OCI-LY7 (cell line): ENCODE results near the gene GGTLC2. TPM values are rescaled to one million over a fixed set of nuclear protein-coding genes. Genes with fewer than 3 reads are reported as not detected.
"Not testable (repeated sequence)": the region's sequence is repeated elsewhere in the genome, so short reads cannot be mapped to it uniquely, and the experiment has no call there.

Source experiments
- Bru-seq: library from RNA; stranded (reverse); fragments of 400-500 nt; gene quantifications from one replicate; lab custom pipeline; 2021; lab: Mats Ljungman, UMichigan
- BruChase-seq, 2 experiments: library from RNA; stranded (reverse); fragments of 400-500 nt; gene quantifications; one replicate each; lab custom pipeline; 2021; lab: Mats Ljungman, UMichigan
- BruUV-seq: library from RNA; stranded (reverse); fragments of 400-500 nt; replicated peaks from 2 replicates; lab custom pipeline; 2021; lab: Mats Ljungman, UMichigan
- CTCF ChIA-PET: fragments of 300-600 bp; sonication (Branson Sonifier 250); formaldehyde crosslinking; loops from one replicate; lab custom pipeline; 2022; ENCODE audit warnings: antibody characterized with exemption; ENCODE audit not compliant: unreplicated experiment; lab: Charles Lee
- POLR2A ChIA-PET: fragments of 300-600 bp; sonication (Branson Sonifier 250); formaldehyde crosslinking; loops from one replicate; lab custom pipeline; 2022; ENCODE audit warnings: antibody characterized with exemption; lab: Charles Lee
- DNase-seq: peaks from one replicate; pipeline ENCODE4 v3.0.0-alpha.2; 2015; ENCODE audit warnings: low spot score
- H2AFZ ChIP-seq: fragments of 200-600 bp; sonication (generic), shearing (Covaris generic); 2 replicates; pipeline ENCODE4 v1.6.1; 2014; ENCODE audit warnings: mild to moderate bottlenecking, antibody characterized with exemption, low read length, moderate library complexity
- H3K27ac ChIP-seq: fragments of 200-600 bp; sonication (generic); 2 replicates; pipeline ENCODE4 v1.5.1; 2014; ENCODE audit warnings: mixed run types, low read depth, mild to moderate bottlenecking, moderate library complexity, low read length, inconsistent platforms; ENCODE audit not compliant: poor library complexity, severe bottlenecking
- H3K36me3 ChIP-seq: fragments of 200-600 bp; sonication (generic); 2 replicates; pipeline ENCODE4 v1.6.1; 2014; ENCODE audit warnings: mild to moderate bottlenecking, antibody characterized with exemption, low read length, moderate library complexity, mixed read lengths; ENCODE audit not compliant: insufficient read depth
- H3K4me1 ChIP-seq: fragments of 200-600 bp; sonication (generic); 2 replicates; pipeline ENCODE4 v1.5.1; 2014; ENCODE audit warnings: mild to moderate bottlenecking, low read length; ENCODE audit not compliant: insufficient read depth, poor library complexity, severe bottlenecking
- H3K4me2 ChIP-seq: fragments of 200-600 bp; sonication (generic); 2 replicates; pipeline ENCODE4 v1.6.1; 2014; ENCODE audit warnings: mild to moderate bottlenecking, low read length
- H3K4me3 ChIP-seq: fragments of 200-600 bp; sonication (generic); 2 replicates; pipeline ENCODE4 v1.5.1; 2014; ENCODE audit warnings: mild to moderate bottlenecking, low read depth, low read length; ENCODE audit not compliant: poor library complexity, severe bottlenecking
- H3K79me2 ChIP-seq: fragments of 200-600 bp; sonication (generic); 2 replicates; pipeline ENCODE4 v1.6.1; 2016; ENCODE audit warnings: low read depth, mild to moderate bottlenecking, low read length, moderate library complexity, mixed read lengths; ENCODE audit not compliant: insufficient read depth
- H3K9me2 ChIP-seq: fragments of 200-600 bp; sonication (generic); 2 replicates; pipeline ENCODE4 v1.6.1; 2016; ENCODE audit warnings: mild to moderate bottlenecking, low read length, mixed read lengths; ENCODE audit not compliant: insufficient read depth
- H3K9me3 ChIP-seq: fragments of 200-600 bp; sonication (generic); 2 replicates; pipeline ENCODE4 v1.6.1; 2014; ENCODE audit warnings: mild to moderate bottlenecking, mixed run types, low read length, mixed read lengths
- H4K20me1 ChIP-seq: fragments of 200-600 bp; sonication (generic); 2 replicates; pipeline ENCODE4 v1.6.1; 2014; ENCODE audit warnings: mild to moderate bottlenecking, antibody characterized with exemption, low read length, moderate library complexity, mixed read lengths; ENCODE audit not compliant: insufficient read depth
- EZH2phosphoT487 ChIP-seq: fragments of 200-600 bp; sonication (generic); IDR thresholded peaks from 2 replicates; pipeline ENCODE4 v1.6.1; 2018; ENCODE audit warnings: low read depth, borderline replicate concordance, mild to moderate bottlenecking, mixed run types, antibody characterized with exemption, low read length, moderate library complexity, mixed read lengths
- intact Hi-C: fragments of 100-400 bp; cut with micrococcal nuclease; formaldehyde crosslinking; loops from one replicate; pipeline ENCODE4 v1.10.0; 2022; ENCODE audit not compliant: unreplicated experiment
- long read RNA-seq: library from polyadenylated mRNA; stranded (forward); transcript quantifications from one replicate; pipeline ENCODE4 v2.0.0, GENCODE V29; 2022
- total RNA-seq, 2 experiments: library from RNA; depleted of rRNA in 1 of 2; stranded (reverse); fragments of >200 nt in 1 of 2; shearing (Covaris generic) in 1 of 2; gene quantifications; 2 replicates each; pipeline ENCODE4 v1.2.3, GENCODE V29; 2014 to 2022
- TF ChIP-seq, protein P1 (sequence below): fragments of 200-600 bp; sonication (generic); conservative IDR thresholded peaks from 2 replicates; pipeline ENCODE4 v1.5.1; 2014; ENCODE audit warnings: mild to moderate bottlenecking, antibody characterized with exemption, low read length, moderate library complexity, mixed read lengths

Gene GGTLC2
- total RNA-seq (2014; rRNA removed; shearing (Covaris generic)): not detected in 2 replicates
- not detected in 2 replicates for total RNA-seq (2022)
- Bru-seq, nascent RNA: not detected
- not detected for BruChase-seq, experiment 1, labeled RNA remaining after a 6-hour chase
- BruChase-seq, experiment 2, labeled RNA remaining after a 2-hour chase: not detected
- long read RNA-seq: 0 reads

DNA sequence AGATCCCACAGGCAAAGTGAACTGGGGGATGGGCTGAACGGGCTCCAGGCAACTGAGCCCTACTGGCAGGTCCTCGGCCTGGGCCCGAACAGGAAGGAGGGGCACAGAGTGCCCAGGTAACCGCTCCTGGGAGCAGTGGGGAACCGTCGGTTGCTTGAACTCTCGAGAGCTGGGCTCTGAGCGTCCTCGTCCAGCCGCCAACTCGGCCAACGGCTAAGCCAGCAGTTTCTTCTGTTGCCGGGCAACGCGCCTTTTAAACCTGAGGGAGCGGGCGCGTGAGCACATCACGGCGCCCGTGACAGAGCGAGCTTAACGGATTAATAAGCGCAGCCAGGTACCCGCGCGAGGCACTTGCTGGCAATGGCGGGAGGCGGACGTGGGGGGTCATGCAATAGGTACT, at the start of gene GGTLC2:
TSS of gene GGTLC2 (plus strand) at position 301 of the 400 bp plus-strand sequence. CDS start 1,732 bp downstream, outside the sequence.
- H3K36me3 ChIP-seq, POLR2A ChIA-PET, DNase-seq, H4K20me1 ChIP-seq, CTCF ChIA-PET, H3K27ac ChIP-seq, H3K4me1 ChIP-seq, H3K9me2 ChIP-seq, BruUV-seq, H3K79me2 ChIP-seq, H2AFZ ChIP-seq, H3K4me3 ChIP-seq, intact Hi-C loops, H3K4me2 ChIP-seq, H3K9me3 ChIP-seq: not testable (repeated sequence)

DNA sequence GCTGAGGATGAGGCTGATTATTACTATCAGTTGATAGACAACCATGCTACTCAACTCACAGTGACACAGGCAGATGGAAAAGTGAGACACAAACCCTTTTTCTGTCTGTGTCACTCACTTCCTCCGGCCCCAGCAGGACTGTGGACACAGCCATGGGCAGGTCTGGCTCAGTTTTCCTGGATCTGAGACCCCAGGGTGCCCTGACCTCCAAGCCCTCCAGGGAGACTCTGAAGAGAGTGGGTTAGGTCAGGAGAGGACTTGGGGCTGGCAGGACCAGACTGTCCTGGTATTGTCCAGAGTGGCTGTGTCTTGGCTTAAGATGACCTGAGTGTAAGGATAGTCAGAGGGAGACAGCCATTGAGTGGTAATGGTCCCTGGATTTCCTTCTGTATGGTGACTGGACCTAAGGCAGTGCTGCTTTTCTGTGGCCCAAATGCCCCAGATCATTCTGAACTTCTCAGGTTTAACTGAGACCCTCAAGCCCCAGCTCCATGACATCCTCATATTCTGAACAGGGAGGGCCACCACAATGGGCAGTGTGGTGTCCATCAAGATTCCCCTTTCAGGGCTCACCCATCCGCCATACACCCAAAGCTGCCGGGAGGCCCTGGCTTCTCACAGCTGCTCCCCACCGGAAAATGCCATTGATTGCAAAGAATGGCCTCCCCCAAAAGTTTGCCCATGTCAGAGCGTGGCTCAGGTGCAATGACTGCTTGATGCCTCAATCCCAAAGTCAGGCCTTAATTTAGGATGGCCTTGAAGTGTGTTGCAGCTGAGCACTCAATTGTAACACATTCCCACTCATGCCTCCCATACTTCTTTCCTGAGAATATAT, 49.2 kb upstream of the GGTLC2 start:
- Histone ChIP-seq H3K36me3 (no peaks in the 10 kb centered on the region), H3K4me2 (no peak overlapping the region), H2AFZ (no peak overlapping the region), H3K27ac (no peak overlapping the region), H3K9me2 (no peaks in the 10 kb centered on the region), H3K9me3 (no peaks in the 10 kb centered on the region), H3K4me3 (no peak overlapping the region), H3K4me1 (peaks cover 14% of the 10 kb centered on the region), H3K79me2 (no peaks in the 10 kb centered on the region), H4K20me1 (no peaks in the 10 kb centered on the region)
- DNase-seq: no peak
- intact Hi-C loops: loop anchor here (10.0 kb wide), 2 partner anchors 360 to 390 kb away; no protein-coding TSS in a partner anchor
- ChIA-PET POLR2A (no interaction called here), CTCF (no interaction called here)
- no TSS peak for BruUV-seq
- TF ChIP-seq EZH2phosphoT487: no peak
- TF ChIP-seq, protein P1, sequence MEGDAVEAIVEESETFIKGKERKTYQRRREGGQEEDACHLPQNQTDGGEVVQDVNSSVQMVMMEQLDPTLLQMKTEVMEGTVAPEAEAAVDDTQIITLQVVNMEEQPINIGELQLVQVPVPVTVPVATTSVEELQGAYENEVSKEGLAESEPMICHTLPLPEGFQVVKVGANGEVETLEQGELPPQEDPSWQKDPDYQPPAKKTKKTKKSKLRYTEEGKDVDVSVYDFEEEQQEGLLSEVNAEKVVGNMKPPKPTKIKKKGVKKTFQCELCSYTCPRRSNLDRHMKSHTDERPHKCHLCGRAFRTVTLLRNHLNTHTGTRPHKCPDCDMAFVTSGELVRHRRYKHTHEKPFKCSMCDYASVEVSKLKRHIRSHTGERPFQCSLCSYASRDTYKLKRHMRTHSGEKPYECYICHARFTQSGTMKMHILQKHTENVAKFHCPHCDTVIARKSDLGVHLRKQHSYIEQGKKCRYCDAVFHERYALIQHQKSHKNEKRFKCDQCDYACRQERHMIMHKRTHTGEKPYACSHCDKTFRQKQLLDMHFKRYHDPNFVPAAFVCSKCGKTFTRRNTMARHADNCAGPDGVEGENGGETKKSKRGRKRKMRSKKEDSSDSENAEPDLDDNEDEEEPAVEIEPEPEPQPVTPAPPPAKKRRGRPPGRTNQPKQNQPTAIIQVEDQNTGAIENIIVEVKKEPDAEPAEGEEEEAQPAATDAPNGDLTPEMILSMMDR: no peak

DNA sequence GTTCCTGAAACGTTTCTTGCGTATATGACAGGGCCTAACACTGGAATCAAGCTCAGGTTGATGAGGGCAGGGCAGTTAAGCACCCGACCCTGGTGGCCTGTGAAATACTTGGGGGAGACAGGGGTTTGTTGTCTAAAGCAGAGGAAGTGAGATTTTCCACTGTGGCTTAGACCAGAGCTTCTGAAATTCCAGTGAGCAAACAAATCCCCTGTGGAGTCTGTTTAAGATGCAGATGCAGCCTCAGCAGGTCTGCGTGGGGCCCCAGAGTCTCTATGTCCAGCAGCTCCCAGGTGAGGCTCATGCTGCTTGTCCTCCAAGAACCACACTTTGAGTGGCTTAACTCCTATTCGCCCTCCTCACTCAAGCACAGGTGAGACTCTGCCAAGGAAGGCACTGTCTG, 46.3 kb upstream of the GGTLC2 start:
- no peak overlapping the region for H2AFZ ChIP-seq
- H3K79me2 ChIP-seq: no peaks in the 10 kb centered on the region
- no TSS peak for BruUV-seq
- POLR2A ChIA-PET: no interaction called here
- CTCF ChIA-PET: interaction anchor here (0.7 kb wide), 1 partner anchor 11 kb away, joined by 3 read pairs; no protein-coding TSS in a partner anchor
- H4K20me1 ChIP-seq: no peaks in the 10 kb centered on the region
- H3K4me3 ChIP-seq: no peak overlapping the region
- H3K9me3 ChIP-seq: no peaks in the 10 kb centered on the region
- intact Hi-C loops: loop anchor here (10.0 kb wide), 2 partner anchors 357 to 393 kb away; no protein-coding TSS in a partner anchor
- H3K9me2 ChIP-seq: no peaks in the 10 kb centered on the region
- H3K36me3 ChIP-seq: no peaks in the 10 kb centered on the region
- no peak overlapping the region for H3K27ac ChIP-seq
- TF ChIP-seq EZH2phosphoT487: no peak
- TF ChIP-seq, protein P1: no peak
- no peak overlapping the region for H3K4me2 ChIP-seq
- DNase-seq: no peak
- peaks cover 17% of the 10 kb centered on the region for H3K4me1 ChIP-seq
